Measurements from ENCODE around the gene CTXND2.

DNA sequence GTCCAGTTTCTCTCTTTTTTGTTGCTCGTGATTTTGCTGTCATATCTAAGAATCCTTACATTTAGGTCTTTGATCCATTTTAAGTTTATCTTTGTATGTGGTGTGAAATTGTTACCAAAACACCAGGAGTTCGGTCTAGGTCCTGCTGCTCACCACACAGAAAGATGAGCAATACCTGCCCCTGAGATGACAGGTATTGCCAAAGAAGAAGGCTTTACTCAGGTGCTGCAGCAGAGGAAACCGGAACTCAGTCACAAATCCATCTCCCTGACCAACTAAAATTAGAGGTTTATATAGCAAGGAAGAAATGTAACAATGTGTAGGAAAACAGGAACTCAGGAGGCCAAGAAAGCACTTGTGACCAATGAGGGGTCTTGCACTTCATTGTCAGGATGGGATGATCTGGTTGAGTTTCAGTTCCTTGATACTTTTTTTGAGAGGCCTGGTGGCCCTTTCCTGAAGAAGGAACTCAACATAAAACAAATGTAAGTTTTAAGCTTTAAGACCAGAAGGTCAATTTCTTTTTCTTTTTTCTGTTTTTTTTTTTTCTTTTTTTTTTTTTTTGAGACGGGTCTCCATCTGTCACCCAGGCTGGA, 22.7 kb downstream of the CTXND2 start:
- TF ChIP-seq, protein P1, sequence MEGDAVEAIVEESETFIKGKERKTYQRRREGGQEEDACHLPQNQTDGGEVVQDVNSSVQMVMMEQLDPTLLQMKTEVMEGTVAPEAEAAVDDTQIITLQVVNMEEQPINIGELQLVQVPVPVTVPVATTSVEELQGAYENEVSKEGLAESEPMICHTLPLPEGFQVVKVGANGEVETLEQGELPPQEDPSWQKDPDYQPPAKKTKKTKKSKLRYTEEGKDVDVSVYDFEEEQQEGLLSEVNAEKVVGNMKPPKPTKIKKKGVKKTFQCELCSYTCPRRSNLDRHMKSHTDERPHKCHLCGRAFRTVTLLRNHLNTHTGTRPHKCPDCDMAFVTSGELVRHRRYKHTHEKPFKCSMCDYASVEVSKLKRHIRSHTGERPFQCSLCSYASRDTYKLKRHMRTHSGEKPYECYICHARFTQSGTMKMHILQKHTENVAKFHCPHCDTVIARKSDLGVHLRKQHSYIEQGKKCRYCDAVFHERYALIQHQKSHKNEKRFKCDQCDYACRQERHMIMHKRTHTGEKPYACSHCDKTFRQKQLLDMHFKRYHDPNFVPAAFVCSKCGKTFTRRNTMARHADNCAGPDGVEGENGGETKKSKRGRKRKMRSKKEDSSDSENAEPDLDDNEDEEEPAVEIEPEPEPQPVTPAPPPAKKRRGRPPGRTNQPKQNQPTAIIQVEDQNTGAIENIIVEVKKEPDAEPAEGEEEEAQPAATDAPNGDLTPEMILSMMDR (optimal IDR thresholded peaks at IDR 0.05 in 1 of 3, IDR thresholded peaks at IDR 0.05 in 1 of 3, conservative IDR thresholded peaks at IDR 0.05 in 1 of 3; ENCODE audit: extremely low read depth in 1 of 3, insufficient read depth in 2 of 3, low read length in 3 of 3) = no peak
- no peak for TF ChIP-seq EZH2 (IDR thresholded peaks at IDR 0.05; ENCODE audit: low read length)

Data from keratinocyte (primary cell).